ENCODE results near the gene ATP2B2.

ATP2B2 gene

DNA sequence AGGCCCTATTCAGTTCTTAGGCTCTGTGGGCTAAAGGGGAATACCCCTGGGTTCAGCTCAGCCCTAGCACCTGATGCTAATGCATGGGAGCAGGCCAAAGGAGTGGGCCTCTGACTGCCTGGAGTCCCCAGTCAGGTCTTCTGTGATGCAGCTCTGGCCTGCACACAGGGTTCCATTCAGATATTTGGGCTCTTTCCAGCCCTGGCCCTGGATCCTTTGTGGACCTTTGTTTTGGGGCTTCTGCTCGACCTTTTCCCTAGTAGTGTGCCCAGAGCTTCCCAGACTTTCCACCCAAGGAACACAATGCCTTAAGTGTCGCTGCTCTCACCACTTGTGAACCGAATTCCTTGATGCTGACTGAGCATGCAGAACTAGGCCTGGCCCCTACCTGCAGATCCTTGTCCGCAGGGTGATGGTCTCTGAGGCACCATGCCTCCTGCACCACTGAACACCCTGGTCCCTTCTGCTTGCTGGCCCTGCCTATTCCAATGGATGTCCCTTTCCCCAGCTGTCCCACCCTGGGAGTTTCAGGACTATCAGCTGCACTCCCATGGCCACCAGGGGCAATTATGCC lies 189.5 kb downstream of the ATP2B2 start:
- no peak for DNase-seq (ENCODE audit: low read depth)
- TF ChIP-seq, protein P1, sequence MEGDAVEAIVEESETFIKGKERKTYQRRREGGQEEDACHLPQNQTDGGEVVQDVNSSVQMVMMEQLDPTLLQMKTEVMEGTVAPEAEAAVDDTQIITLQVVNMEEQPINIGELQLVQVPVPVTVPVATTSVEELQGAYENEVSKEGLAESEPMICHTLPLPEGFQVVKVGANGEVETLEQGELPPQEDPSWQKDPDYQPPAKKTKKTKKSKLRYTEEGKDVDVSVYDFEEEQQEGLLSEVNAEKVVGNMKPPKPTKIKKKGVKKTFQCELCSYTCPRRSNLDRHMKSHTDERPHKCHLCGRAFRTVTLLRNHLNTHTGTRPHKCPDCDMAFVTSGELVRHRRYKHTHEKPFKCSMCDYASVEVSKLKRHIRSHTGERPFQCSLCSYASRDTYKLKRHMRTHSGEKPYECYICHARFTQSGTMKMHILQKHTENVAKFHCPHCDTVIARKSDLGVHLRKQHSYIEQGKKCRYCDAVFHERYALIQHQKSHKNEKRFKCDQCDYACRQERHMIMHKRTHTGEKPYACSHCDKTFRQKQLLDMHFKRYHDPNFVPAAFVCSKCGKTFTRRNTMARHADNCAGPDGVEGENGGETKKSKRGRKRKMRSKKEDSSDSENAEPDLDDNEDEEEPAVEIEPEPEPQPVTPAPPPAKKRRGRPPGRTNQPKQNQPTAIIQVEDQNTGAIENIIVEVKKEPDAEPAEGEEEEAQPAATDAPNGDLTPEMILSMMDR (IDR thresholded peaks at IDR 0.05; ENCODE audit: insufficient read depth, low read depth, low read length, missing control alignments): no peak
- no peak overlapping the region for H3K4me3 ChIP-seq (ENCODE audit: low read length)

DNA sequence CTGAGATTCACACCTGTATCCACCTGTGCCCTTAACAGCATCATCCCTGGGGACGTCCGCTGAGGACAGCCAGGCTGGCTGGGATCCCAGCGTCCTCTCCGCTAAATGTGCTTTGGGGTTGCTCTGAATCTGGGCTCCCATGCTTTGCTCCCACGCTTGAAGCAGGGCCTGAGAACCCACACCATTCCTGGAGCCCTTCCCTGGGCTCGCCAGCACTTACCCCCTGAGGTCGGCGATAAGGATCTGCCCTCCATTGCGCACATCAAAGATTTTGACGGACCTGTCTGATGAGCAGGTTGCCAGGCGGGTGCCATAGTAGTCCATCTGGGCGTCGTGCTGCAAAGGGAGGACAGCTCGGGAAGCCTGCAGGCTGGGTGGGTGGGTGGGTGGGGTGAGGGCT lies 190.3 kb downstream of the ATP2B2 start:
- TF ChIP-seq, protein P1 (IDR thresholded peaks at IDR 0.05; ENCODE audit: insufficient read depth, low read depth, low read length, missing control alignments): no peak
- DNase-seq (ENCODE audit: low read depth): no peak
- no peak overlapping the region for H3K4me3 ChIP-seq (ENCODE audit: low read length)

DNA sequence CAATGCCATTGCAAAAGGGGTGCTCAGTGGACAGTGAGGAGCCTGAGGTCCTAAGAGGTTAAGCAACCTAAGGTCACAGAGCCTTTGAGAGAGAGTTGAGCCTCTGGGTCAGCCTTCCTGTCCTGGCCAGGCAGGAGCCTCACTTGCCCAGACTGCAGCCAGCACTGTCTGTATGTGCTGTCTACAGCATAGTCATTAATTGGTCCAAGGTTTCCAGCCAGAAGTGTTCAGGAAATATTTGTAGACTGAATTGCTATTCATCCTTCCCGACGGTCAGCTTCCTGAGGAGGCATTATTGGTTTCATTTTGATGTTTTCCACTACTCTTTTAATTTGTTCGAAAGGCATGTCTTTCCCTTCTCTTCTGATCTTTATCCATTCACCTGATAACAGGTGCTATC lies 192.5 kb downstream of the ATP2B2 start:
- no peak overlapping the region for H3K4me3 ChIP-seq (ENCODE audit: low read length)
- TF ChIP-seq, protein P1 (IDR thresholded peaks at IDR 0.05; ENCODE audit: insufficient read depth, low read depth, low read length, missing control alignments): no peak

DNA sequence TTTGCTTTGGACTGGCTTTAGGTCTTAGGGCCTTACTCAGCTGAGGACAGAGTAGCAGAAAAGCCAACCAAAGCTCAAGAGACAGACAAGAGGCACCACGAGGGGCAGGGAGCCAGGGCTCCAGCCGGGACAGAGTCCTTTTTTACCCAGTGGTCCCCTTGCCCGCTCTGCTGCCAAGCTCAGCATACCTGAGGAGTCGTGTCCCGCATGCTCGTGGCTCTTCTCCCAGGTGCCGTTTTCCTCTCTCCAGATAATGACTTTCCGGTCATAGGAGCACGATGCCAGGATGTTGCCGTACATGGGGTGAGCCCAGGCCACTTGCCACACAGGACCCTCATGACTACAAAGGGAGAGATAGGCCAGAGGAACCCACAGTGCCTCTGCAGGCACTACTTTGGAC lies 193.0 kb downstream of the ATP2B2 start:
- no peak overlapping the region for H3K4me3 ChIP-seq (ENCODE audit: low read length)
- TF ChIP-seq, protein P1 (IDR thresholded peaks at IDR 0.05; ENCODE audit: insufficient read depth, low read depth, low read length, missing control alignments): no peak
- no peak for DNase-seq (ENCODE audit: low read depth)

More for the DNA sequence above, 192.5 kb downstream of the ATP2B2 start:
- no peak for DNase-seq (ENCODE audit: low read depth)

DNA sequence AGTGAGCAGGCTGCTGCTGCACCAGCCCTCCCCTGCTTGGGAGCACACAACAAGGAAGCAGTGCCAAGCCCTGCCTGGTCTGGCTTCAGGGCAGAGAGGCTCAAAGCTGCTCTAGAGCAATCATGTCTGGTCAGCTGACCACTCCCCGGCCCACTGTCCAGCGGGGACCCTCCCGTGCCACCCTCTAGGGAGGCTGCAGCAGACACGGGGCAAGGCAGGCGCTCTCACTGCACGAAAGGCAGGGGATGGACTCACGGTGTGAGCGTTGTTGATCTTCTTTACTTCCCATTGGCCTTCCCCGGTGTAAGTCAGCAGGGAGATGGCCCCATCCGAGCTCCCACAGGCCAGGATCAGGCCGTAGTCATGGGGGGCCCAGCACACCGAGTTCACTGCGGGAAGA lies 193.7 kb downstream of the ATP2B2 start:
- TF ChIP-seq, protein P1 (IDR thresholded peaks at IDR 0.05; ENCODE audit: insufficient read depth, low read depth, low read length, missing control alignments): no peak

DNA sequence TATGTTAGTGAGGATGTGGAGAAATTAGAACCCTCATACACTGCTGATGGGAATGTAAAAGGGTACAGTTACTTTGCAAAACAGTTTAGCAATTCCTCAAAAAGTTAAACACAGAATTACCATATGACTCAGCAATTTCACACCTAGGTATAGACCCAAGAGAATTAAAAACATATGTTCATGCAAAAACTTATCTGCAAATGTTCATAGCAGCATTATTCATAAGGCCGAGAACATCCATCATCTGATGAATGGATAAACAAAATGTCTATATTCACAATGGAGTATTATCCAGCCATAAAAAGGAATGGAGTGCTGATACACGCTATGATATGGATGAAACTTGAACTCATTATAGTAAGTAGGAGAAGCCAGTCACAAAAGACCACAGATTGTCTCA lies 194.8 kb downstream of the ATP2B2 start:
- H3K4me3 ChIP-seq (ENCODE audit: low read length): no peak overlapping the region
- no peak for DNase-seq (ENCODE audit: low read depth)
- TF ChIP-seq, protein P1 (IDR thresholded peaks at IDR 0.05; ENCODE audit: insufficient read depth, low read depth, low read length, missing control alignments): no peak

More for the DNA sequence above, 193.7 kb downstream of the ATP2B2 start:
- H3K4me3 ChIP-seq (ENCODE audit: low read length): no peak overlapping the region
- DNase-seq (ENCODE audit: low read depth): no peak

DNA sequence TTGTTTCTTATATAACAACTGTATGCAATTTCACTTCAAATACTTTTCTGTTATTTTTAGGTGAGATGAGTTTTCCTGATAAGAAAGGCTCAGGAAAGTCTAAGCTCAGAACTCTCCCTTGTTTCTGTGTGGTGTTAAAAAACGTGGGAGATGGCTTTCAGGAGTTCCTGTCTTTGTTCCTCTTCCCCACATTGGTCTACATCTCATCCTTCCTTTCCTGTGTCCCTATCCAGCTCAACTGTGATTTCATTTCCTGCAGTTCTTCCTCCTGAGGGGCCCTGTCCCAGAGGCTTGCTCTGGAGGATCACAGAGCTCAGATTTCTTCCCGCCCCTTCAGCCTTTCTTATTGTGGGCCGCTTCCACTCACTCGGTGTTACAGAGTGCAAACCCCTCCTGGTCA lies 195.7 kb downstream of the ATP2B2 start:
- TF ChIP-seq, protein P1 (IDR thresholded peaks at IDR 0.05; ENCODE audit: insufficient read depth, low read depth, low read length, missing control alignments): no peak
- no peak overlapping the region for H3K4me3 ChIP-seq (ENCODE audit: low read length)
- no peak for DNase-seq (ENCODE audit: low read depth)

All from epithelial cell of esophagus (primary cell).